ENCODE results near the gene GLRX2. TPM values are rescaled to one million over a fixed set of nuclear protein-coding genes. Genes with fewer than 3 reads are reported as not detected.

Gene GLRX2
- total RNA-seq, 1 donor from 2014 or later, result 18.6 TPM

DNA sequence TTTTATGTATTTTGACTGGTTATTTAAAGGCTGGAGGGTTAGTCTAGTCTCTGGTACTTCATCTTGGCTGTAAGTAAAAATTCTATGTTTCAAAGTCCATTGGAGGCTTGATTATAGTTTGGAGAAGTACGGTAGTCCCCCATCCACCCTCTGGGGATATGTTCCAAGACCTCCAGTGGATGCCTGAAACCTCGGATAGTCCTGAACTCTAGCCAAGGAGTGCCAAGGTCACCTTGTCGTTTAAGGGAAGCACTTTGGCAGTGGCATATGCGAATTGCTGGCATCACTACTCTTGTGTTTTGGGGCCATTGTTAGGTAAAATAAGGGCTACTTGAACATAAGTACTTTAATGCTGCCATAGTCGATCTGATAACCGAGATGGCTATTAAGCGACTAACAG is 35.0 kb upstream of the GLRX2 start:
- no peak for DNase-seq (ENCODE audit: low read depth)
- TF ChIP-seq, protein P1, sequence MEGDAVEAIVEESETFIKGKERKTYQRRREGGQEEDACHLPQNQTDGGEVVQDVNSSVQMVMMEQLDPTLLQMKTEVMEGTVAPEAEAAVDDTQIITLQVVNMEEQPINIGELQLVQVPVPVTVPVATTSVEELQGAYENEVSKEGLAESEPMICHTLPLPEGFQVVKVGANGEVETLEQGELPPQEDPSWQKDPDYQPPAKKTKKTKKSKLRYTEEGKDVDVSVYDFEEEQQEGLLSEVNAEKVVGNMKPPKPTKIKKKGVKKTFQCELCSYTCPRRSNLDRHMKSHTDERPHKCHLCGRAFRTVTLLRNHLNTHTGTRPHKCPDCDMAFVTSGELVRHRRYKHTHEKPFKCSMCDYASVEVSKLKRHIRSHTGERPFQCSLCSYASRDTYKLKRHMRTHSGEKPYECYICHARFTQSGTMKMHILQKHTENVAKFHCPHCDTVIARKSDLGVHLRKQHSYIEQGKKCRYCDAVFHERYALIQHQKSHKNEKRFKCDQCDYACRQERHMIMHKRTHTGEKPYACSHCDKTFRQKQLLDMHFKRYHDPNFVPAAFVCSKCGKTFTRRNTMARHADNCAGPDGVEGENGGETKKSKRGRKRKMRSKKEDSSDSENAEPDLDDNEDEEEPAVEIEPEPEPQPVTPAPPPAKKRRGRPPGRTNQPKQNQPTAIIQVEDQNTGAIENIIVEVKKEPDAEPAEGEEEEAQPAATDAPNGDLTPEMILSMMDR (conservative IDR thresholded peaks at IDR 0.05; ENCODE audit: low read depth, low read length), result no peak
- H3K4me3 ChIP-seq (ENCODE audit: low read depth, low read length), result no peak overlapping the region

DNA sequence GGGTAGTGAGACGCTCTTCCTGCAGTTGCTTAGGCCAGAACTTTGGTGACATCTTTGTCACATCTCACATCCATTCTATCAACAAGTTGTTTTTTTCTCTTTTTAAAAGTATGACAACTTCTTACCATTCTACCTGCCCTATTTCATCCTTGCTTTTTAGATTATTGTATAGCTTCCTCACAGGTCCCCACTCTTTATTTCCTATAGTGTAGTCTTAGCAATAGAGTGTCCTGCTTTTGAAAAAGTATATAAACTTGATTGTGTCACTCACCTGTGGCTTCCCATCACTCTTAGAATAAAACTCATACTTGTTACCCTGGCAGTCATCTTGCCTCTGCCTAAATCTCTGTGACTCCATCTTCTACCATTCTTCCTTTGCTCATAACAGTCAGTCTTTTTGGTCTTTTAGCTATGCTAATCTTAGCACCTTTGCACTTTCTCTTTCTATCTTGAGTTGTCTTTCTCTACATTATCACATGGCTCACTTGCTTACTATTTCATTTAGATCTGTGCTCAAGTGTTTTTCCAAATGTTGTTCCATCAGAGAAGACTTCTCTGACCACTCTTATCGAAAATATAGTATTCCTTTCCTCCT is 26.1 kb upstream of the GLRX2 start:
- TF ChIP-seq, protein P1 (conservative IDR thresholded peaks at IDR 0.05; ENCODE audit: low read depth, low read length), result no peak
- no peak for DNase-seq (ENCODE audit: low read depth)
- H3K4me3 ChIP-seq (ENCODE audit: low read depth, low read length), result no peak overlapping the region

DNA sequence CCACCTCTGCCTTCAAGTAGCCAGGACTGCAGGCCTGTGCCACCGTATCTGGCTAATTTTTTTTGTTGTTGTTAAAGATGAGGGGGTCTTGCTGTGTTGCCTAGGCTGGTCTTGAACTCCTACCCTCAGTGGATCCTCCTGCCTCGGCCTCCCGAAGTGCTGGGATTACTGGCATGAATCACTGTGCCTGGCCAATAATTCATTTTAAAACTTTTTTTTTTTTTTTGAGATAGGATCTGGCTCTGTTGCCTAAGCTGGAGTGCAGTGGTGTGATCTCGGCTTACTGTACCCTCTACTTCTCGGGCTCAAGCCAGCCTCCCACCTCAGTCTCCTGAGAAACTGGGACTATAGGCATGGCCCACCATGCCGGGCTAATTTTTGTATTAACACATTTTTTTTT is 20.2 kb upstream of the GLRX2 start:
- TF ChIP-seq, protein P1 (conservative IDR thresholded peaks at IDR 0.05; ENCODE audit: low read depth, low read length), result no peak
- no peak overlapping the region for H3K4me3 ChIP-seq (ENCODE audit: low read depth, low read length)

DNA sequence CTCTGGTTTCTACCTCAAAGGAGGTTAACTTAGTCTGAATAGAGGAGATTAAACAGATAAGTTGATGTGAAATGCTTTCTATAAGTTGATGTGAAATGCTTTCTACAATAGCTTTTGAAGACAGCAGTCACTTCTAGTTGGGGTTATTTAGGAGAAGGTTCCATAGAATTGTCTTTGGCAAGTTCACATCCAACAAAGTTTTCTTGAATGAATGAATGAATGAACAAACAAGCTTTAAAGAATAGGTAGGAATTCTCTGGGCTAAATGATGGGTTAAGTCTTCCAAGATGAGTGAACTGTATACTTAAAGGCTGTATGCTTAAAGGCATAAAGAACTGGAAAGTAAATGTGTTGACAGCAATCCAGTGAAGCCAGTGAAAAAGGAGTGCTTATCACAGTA is 18.5 kb upstream of the GLRX2 start:
- DNase-seq (ENCODE audit: low read depth), result no peak
- TF ChIP-seq, protein P1 (conservative IDR thresholded peaks at IDR 0.05; ENCODE audit: low read depth, low read length), result no peak
- peak overlapping the region; percentile 96 for H3K4me3 ChIP-seq (ENCODE audit: low read depth, low read length)

More for the DNA sequence above, 20.2 kb upstream of the GLRX2 start:
- DNase-seq (ENCODE audit: low read depth), result no peak

DNA sequence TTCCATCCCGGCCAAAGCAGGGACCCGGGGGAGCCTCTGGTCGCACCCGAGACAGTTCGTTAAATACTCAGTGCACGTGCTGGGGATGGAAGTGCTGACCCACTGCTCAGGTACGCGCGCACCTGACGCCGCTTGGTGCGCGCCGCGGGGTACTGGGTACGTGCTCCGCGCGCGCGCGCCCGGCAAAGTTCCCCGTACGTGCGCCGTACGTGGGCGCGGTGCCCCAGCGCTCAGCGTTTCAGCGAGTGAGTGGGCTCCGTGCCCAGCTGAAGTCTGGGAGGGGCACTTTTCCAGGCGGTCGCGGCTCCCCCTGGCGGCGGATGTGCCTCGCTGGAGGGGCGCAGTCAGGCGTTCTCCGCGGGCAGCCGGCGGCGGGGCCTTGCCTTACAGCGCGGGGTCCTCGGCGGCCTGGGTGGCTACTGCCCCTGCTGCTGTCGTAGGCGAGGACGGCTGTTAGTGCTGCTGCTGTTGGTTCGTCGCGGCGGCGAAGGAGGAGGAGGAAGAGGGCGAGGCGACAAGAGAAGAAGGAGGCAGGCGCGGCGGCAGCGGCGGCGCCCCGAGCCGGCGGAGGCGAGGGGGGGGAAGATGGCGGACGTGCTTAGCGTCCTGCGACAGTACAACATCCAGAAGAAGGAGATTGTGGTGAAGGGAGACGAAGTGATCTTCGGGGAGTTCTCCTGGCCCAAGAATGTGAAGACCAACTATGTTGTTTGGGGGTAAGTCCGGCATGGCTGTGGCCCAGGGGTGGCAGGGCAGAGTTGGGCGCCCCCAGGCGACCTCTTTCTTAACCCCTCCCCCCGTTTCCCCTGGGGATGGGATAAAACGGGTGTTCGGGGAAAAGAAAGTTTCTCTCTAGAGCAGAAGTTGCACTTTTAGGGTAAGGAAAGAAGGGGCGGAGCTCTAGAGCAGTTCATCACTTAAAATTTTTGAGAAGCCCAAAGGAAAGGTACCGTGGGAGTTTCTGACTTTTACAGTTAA is 16.7 kb upstream of the GLRX2 start, which contains the start of gene CDC73:
Gene CDC73 (plus strand): TSS at position 416 of the 978 bp plus-strand sequence. CDS start 170 bp downstream, at position 586.
- TF ChIP-seq, protein P1 (conservative IDR thresholded peaks at IDR 0.05; ENCODE audit: low read depth, low read length), result peak; percentile 78
- peak within 1 kb of the TSS; percentile 96 for H3K4me3 ChIP-seq (ENCODE audit: low read depth, low read length)
- peak; percentile 55 for DNase-seq (ENCODE audit: low read depth)

DNA sequence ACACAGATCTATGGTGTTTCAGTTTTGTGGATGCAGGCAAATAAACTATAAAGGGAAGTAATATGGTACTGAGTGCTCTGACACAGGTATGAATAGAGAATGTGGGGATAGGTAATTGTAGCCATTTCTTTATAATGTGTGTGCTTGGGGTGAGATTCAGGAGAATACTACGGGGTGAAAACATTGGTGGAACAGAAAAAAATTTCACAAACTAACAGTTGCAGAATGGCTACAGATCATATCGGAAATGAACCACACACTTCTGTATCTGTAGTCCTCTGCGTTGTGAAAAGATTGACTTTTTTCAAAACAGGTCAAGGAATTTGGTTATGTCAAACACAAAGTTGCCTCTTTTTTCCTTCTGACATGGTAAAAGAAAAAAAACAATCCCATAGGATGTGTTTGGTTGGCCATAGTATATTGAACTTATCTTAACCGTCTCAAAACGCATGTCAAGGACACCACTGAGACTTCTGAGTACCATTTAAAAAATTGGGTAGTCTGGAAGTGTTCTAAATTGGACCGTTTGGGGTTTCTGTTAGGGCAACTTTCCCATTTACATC is 15.5 kb upstream of the GLRX2 start:
- TF ChIP-seq, protein P1 (conservative IDR thresholded peaks at IDR 0.05; ENCODE audit: low read depth, low read length), result no peak
- peak overlapping the region; percentile 96 for H3K4me3 ChIP-seq (ENCODE audit: low read depth, low read length)
- DNase-seq (ENCODE audit: low read depth), result no peak

Data from epithelial cell of proximal tubule (primary cell).